HG02759 (cell line): ENCODE measurements around the gene AGAP1.
"Not testable (repeated sequence)": the region's sequence is repeated elsewhere in the genome, so short reads cannot be mapped to it uniquely, and the experiment has no call there.

Experiments used
- ATAC-seq: cut with Tn5 transposase; IDR thresholded peaks from one replicate; pipeline ENCODE4 v1.9.1; 2021; ENCODE audit warnings: mild to moderate bottlenecking, moderate library complexity; ENCODE audit not compliant: unreplicated experiment

AGAP1 gene

DNA sequence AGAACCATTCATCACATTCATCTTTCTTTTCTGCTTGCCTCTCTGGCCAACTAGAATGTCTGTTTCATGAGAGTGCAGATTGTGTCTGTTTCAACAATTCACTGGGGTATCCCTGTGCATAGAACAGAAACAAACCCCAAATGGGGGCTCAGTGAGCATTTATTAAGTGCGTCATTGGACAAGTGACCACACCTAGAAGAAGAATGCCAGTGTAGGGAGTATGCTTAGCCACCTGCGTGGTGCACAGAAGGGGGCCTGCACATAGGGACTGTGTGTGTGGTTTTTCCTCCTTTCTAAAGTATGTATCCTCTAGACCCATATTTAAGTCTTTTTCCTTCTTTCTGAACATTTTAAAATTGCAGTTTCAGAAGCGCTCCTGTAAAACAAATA, 255.9 kb downstream of the AGAP1 start:
- no peak for ATAC-seq

DNA sequence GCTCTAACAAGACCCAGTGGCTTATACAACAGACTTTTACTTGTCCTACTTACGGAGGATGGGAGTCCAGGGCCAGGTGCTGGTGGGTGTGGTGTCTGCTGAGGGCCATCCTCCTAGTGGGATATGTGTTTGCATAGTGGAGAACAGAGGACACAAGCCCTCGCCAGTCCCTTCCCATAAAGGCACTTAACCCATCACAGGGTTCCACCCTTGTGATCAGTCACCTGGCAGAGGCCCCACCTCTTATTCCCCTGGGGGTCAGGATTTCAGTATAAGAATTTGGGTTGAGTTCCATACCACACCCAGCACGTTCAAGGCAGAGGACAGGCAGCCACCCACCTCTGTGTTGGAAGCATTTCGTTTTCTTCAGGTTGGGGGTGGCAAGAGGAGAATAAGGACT, 259.0 kb downstream of the AGAP1 start:
- no peak for ATAC-seq

DNA sequence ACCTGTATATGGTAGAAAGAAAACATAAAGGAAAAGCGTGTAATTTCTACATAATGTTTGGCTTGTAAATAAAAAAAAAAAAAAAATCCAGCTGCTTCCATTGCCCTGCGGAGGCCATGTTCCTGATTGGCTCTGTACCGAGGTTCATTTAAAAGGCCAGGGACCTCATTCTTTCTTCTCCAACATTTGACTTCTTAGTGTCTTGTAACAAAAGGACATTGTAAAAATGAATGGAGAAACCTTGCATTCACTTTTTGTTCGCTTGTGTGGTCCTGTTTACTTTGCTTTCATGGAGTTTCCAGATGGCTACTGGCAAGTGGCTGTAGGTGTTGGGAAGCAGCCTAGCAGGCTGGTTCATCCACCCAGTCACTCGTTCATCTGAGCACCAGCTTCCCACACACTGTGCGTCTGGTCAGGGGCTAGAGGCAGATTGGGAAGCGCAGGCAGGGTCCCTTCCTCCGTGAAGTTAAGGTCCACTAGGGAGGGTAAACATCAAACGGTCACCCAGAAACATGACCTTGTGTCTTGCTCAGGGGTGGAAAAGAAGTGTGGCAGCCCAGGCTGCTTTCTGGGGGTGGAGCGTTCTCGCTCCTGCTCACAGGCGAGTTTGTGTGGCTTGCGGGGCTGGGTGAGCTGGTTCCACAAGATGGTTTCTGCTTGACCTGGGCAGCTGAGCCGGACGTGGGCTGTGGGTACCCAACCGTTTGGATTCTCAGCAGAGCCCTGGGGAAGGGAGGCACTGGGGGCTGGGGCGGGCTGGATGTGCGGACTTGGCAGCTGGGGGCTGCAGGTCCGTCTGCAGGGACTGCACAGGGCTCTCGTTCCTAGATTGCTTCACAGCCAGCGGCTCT, 260.7 kb downstream of the AGAP1 start:
- no peak for ATAC-seq

DNA sequence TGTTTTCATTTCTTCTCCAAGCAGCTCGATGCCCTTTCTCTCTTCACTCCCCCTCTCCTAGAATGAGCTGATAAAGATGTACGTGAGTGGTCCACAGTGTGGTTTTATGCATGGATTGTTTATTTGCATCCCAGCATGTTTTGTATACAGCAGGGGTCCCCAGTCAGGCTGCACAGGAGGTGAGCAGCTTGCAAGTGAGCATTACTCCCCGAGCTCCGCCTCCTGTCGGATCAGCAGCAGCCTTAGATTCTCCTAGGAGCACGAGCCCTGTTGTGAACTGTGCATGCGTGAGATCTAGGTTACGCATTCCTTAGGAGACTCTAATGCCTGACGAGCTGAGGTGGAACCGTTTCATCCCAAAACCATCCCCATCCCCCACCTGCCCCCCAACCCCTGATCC, 262.6 kb downstream of the AGAP1 start:
- no peak for ATAC-seq

DNA sequence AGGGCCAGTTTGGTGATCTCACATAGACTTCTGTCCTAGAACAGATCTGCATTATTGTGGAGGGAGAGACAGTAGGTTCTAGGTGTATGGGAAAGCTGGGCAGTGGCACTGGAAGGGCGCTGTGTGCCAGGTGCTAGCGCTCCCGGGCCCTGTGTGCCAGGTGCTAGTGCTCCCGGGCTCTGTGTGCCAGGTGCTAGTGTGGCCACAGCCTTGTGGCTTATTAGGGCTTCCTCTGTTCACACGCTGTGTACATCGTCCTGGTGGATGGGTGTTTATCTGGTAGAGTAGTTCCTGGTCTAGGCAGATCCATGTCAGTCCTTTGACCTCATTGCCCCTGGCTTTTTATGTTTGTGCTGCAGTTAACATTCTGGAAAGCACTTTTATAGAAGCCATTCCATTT, 263.4 kb downstream of the AGAP1 start:
- no peak for ATAC-seq

DNA sequence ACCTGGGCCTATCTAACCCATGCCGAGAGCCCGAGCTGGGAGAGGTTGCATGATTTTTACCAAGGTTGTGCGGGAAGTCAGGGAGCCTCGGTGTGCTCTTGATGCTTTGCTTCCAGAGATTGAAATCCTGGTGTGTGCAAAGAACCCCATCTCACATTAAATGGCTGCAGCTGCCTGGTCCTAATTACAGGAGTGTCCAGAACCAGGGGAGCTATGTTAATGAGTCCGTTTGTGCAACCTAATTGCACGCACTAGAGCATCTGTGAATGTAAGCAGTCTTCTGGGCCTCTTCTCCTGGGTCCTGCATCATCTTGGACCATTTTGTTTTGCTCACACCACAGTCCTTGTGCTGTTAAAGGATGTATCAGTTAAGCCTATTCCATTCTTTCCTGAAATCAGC, 263.8 kb downstream of the AGAP1 start:
- ATAC-seq, result no peak

DNA sequence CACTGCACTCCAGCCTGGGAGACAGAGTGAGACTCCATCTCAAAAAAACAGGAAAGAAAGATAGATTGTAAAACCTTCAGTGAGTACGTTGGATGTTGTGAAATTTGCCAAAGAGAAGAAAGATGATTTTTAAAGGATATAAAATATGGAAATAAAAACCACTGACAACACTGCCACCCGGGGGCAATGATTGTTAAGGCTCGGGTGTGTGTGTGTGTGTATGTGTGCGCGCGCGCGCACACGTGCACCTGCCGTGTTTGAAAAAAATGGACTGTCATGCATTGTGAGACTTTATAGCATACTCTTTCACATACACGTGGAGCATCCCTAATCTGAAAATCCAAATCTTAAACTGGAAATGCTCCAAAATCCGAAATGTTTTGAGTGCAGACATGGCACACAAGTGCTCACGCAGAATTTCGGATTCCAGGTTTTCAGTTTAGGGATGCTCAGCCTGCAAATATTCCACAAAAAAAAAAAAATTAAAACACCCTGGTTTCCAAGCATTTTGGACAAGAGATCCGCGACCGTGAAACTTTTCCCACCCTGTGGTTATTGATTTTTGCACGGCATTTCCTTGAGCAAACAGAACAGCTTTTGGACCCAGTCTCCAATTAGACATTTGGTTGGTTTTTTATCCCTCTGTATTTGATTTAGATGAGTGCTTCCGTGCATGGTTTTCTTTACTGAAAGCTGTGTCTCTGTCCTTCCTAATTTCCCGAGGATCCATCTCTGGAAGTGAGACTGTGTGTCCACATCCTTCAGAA, 269.2 kb downstream of the AGAP1 start:
- no peak for ATAC-seq

DNA sequence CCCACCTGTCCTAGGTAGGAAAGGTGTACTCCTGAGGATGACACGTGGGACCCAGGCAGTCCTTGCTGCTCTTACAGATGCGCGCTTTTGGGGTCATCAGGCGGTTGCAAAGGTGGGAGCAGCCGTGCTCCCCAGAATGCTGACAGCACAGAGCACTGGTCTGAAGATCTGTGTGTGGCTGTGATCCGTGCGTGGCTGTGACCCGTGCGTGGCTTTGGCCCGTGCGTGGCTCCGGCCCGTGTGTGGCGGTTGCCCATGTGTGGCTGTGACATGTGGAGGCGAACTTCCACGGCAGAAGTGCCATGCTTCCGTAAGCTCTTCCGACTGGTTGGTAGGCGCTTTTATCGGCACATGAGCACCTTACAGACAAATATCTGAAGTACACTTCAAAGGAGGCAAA, 270.0 kb downstream of the AGAP1 start:
- ATAC-seq, result no peak

DNA sequence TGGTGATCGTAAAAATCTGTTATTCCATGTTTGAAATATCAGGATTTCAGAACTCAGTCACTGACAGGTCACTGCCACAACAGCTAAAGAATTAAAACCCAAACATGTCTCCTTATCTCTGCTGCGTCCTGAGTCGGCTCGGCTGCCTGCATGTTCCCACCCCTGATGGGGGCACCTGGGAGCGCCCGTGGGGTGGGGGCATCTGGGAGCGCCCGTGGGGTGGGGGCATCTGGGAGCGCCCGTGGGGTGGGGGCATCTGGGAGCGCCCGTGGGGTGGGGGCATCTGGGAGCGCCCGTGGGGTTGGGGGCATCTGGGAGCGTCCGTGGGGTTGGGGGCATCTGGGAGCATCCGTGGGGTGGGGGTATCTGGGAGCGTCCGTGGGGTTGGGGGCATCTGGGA, 270.6 kb downstream of the AGAP1 start:
- not testable (repeated sequence) for ATAC-seq

DNA sequence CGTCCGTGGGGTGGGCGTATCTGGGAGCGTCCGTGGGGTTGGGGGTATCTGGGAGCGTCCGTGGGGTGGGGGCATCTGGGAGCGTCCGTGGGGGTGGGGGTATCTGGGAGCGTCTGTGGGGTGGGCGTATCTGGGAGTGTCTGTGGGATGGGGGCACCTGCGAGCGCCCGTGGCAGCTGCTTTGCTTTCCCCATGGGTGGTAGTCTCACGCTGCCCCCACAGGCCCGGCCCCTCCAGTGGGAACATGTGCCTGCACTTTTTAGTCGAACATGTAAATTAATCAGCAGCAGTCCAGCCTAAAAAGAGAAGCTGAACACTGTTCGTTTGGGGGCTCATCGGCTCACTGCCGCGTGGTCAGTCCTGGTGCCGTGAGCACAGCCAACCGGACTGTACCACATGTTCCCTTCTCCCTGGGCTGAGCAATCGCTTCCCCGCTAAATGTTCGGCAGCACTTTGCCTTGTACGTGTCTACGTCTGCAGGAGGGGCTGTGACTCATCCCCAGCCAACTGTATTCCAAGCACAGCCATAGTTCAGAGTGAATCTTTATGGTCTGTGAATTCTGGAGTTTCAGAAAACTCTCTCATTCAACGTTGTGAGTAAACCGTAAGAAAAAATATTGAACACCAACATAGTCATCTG, 271.5 kb downstream of the AGAP1 start:
- ATAC-seq, result no peak

DNA sequence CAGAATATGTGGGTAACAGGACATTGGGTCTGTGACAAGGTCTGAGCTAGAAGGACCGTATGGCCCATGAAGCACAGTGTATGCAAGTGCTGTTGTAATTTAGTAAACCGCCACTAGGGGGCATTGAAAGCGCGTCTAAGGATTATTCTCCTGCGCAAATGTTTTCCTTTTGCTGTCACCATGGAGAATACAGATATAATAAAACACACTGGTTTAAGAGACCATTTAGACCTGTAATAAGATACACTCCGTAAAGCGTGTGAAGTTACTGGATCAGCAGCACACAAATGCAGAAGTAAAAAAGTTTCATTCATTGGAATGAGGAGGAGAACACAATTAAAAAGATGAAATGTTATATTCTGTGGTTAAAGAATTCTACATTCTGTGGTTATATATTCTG, 272.4 kb downstream of the AGAP1 start:
- ATAC-seq, result peak; percentile 60

DNA sequence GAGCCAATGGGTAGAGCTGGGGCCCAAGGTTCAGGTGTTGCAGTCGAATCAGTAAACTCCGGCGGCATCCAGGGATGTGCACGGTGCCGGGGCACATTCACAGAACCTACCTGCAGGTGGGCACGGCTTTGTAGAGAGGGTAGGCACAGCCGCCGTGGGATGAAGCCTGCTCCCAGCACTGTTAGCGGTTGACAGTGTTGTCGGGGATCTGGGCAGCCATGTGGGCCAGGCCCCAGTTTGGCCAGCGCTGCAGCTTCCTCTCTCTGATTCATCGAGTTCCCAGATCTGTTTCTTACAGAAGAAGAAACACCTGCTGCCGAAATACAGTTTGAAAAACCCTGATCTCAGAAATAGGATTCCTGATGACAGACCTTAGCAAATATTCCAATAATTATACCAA, 274.8 kb downstream of the AGAP1 start:
- no peak for ATAC-seq

DNA sequence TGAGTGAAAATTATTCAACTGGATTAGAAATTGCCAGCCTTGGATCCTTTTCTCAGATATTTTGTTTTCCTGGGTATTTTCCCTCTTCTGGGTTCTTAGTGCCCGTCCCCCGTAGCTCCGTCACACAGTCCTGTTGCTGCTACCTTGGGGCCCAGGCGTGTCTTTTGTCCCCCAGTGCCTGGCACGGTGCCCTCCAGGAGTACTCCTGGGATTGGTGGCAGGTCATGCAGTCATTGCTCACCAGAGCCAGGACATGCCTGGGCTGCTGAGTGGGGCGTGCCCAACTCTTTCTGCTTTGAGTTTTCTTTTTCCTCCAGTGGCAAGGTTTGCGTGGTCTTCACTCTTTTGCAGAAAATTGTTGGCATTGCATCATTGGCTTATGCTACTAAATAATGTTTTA, 275.2 kb downstream of the AGAP1 start:
- no peak for ATAC-seq

DNA sequence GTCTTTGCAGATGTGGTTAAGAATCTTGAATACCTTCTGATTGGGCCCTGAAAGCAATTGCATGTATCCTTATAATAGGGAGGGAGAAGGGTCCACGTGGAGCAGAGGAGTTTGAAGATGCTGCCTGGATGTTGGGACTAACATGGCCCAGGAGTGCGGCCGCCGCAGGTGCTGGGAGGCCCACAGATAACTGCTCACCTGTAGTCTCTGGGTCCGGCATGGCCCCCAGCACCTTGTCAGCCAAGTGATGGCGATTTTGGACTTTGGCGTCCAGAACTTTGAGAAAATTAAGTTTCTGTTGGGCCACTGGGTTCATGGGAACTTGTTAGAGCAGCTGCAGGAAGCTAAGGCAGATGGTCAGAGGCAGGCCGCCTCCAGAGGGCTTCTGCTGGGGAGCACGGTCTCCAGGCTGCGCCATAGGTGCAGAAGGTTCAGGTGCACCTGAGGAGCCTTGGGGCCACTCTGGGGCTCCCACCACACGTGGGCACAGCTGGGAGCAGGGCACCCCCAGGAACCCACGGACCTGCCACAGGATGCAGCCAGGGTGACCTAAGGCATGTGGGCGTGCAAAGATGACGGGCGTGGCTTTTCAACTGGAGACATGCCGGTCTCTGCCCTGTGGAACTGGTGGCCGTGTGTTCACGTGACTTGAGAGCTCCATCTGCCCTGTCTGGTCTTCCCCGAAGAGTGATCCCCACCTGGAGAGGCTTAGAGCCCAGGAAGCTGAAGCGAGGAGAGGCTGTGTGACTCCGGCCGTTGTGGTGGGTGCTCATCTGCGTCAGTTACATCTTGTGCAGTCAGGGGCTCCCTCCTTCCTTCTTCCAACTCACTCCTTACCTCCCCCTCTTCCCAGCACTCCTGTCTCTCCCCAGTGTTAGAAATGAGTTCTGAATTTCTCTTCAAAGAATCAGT, 277.3 kb downstream of the AGAP1 start:
- ATAC-seq, result no peak

DNA sequence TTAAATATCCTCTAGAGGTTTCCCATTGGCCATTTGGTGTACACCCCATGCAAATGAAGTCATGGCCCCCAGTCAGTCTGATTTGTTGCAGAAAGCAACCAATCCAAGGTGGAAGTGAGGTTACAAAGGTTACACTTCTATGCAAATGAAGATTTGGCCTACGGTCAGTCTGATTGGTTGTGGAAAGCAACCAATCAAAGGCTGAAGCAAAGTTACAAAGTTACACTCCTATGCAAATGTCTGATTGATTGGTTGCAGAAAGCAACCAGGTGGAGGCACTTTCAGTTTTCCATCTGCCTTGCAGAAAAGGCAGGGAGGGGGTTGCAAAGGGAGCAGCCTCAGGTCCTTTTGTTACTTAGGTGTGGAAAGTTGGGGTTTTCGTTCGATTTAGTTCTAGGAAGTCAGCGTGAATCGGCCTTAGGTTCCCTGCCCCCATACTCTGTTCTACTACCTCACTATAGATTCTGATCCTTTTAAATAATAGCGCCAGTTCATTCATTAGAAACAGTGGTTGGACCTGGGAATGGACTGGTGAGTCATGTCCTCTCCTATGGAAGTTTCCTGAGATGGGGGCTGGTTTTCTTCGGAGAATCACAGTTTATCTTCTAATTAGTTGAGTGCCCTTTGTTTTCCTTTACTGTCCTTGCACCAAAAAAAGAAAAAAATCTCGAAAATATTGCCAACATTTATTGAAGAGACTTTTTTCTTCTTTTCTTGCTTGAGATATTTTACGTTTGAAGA, 279.5 kb downstream of the AGAP1 start:
- no peak for ATAC-seq

DNA sequence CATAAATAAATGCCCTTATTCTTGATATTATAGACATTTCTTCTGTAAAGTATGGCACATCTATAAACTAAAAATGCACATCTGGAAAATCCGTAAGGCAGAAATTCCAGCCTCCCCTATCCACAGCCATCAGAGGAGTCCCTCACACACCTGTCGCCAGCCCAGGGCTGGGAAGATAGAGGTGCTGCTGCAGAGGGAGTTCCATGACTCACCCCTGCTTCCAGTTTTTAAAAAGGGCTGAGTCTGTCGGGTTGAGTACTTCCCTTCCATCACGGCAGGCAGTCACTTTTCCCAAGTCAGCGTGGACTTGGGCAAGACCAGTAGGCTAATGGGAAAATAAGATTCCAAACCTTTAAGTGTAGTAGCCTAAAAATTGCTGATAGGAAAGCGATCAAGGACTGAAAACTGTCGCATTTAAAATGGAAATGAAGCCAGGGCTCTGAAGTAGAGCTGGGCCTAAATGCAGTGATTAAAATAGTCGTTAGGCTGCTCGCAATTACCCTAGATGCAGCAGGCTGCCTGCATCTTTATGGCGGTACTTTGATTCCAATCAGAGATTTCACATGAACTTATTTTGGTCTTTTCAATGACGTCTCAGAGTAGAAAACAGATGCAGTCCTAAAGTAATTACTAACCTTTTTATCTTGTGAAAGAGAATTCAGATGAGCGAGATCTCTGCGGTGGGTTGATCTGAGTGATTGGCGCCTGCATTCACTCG, 280.5 kb downstream of the AGAP1 start:
- no peak for ATAC-seq

DNA sequence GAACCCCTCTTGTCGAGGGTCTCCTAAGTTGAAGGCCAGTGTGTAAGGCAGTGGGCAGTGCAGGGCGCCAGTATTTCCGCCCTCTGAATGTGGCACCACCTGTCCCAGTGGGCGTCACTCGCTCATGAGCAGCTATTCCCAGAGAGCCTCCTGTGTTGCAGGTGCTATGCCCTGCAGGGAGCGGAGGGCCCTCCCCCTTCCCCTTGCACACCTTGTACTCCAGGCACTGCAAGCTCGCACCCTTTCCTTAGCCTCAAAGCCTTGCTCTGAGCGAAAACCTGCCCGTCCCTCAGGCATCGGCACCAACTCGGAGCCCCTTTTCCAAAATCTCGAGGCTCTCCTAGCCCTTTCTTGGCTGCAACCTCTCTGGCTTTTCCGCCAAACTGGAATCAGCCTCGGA, 282.7 kb downstream of the AGAP1 start:
- ATAC-seq, result no peak

DNA sequence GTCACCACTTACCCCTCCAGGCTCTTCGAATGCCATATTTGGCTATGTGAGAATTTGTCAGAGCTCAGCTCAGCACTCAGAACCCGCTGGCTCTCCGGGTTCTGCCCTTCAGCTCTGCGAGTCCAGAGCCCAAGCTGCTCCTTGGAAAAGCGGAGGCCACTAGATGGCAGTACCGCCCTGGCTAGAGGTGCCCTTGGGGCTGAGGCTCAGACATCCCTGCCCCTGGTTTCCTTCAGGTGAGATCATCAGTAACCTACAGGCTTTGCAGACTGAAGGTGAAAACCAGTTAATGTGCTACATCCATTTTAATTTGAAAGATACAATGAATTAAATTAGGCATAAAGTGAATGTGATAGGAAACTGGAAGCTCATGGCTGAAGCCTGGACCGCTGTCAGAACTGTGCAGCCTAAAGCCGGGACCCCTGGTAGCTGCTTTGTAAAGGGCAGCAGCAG, 285.6 kb downstream of the AGAP1 start:
- no peak for ATAC-seq

DNA sequence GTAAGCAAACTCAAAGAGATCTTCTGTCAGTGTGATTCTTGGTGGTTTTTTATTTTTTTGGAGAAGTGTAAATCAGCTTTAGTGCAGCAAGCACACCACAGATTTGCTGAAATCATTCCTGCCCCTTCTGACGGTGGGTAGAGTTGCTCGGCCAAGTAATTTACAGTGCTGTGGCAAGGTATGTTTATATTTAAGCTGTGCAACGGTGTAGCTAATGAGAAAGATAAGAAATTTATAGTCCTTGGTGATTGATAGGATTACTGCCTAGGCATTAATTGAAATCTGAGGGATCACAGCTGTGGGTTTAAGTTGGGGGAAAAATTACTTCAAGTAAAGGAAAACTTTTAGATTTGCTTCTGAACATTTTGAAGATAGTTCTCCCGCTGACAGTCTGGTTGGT, 286.6 kb downstream of the AGAP1 start:
- ATAC-seq, result no peak
